ENCODE data around the gene ZNF331.

The ZNF331 gene

GRCh38 chr19:53608381-53608780 lies 70.4 kb downstream of the ZNF331 start:
- H3K4me3 ChIP-seq (ENCODE audit: low read depth, low read length), result no peak overlapping the region
- no peak for DNase-seq (ENCODE audit: low read depth)
- no peak for TF ChIP-seq CTCF (IDR thresholded peaks at IDR 0.05; ENCODE audit: insufficient read depth, low read depth, low read length, missing control alignments)

- no peak for TF ChIP-seq CTCF (IDR thresholded peaks at IDR 0.05; ENCODE audit: insufficient read depth, low read depth, low read length, missing control alignments)
- no peak for DNase-seq (ENCODE audit: low read depth)
- H3K4me3 ChIP-seq (ENCODE audit: low read depth, low read length), result no peak overlapping the region
Observed at GRCh38 chr19:53612762-53613526, 75.0 kb downstream of the ZNF331 start.

GRCh38 chr19:53621885-53622740 lies 84.2 kb downstream of the ZNF331 start:
- no peak for DNase-seq (ENCODE audit: low read depth)
- TF ChIP-seq CTCF (IDR thresholded peaks at IDR 0.05; ENCODE audit: insufficient read depth, low read depth, low read length, missing control alignments), result no peak
- no peak overlapping the region for H3K4me3 ChIP-seq (ENCODE audit: low read depth, low read length)

GRCh38 chr19:53624771-53625545 lies 87.0 kb downstream of the ZNF331 start:
- DNase-seq (ENCODE audit: low read depth), result no peak
- no peak overlapping the region for H3K4me3 ChIP-seq (ENCODE audit: low read depth, low read length)
- no peak for TF ChIP-seq CTCF (IDR thresholded peaks at IDR 0.05; ENCODE audit: insufficient read depth, low read depth, low read length, missing control alignments)

- DNase-seq (ENCODE audit: low read depth), result no peak
- no peak for TF ChIP-seq CTCF (IDR thresholded peaks at IDR 0.05; ENCODE audit: insufficient read depth, low read depth, low read length, missing control alignments)
- no peak overlapping the region for H3K4me3 ChIP-seq (ENCODE audit: low read depth, low read length)
Observed at GRCh38 chr19:53626486-53626885, 88.5 kb downstream of the ZNF331 start.

- no peak for TF ChIP-seq CTCF (IDR thresholded peaks at IDR 0.05; ENCODE audit: insufficient read depth, low read depth, low read length, missing control alignments)
- no peak overlapping the region for H3K4me3 ChIP-seq (ENCODE audit: low read depth, low read length)
- no peak for DNase-seq (ENCODE audit: low read depth)
Observed at GRCh38 chr19:53626976-53627375, 89.0 kb downstream of the ZNF331 start.
